GM19351 (cell line): ENCODE data around the gene SART3.
"Not testable (repeated sequence)": the region's sequence is repeated elsewhere in the genome, so short reads cannot be mapped to it uniquely, and the experiment has no call there.

Experiments used
- ATAC-seq: cut with Tn5 transposase; IDR thresholded peaks from one replicate; pipeline ENCODE4 v1.9.1; 2021; ENCODE audit warnings: mild to moderate bottlenecking, moderate library complexity; ENCODE audit not compliant: unreplicated experiment

Gene SART3

GRCh38 chr12:108582978-108583770, 22.2 kb upstream of the SART3 start:
- ATAC-seq, result no peak

DNA sequence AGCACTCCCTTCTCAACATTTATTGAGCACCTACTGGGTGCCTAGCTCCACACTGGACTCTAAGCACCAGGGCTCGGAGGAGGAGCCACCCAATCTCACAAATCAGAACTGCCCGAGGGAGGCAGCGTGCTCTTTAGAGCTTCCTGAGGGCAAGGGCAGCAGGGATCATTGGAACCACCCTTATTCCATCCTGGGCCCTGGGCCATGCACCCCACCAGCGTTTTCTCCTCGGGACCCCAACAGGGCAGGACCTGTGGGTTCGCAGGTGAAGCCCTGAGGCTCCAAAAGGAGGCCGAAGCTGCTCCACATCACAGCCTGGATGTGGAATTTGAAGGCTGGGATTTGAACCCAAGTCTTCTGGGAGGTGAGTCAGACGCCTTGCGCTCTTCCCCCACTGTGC, 21.5 kb upstream of the SART3 start:
- ATAC-seq, result no peak

GRCh38 chr12:108581311-108582227, 20.6 kb upstream of the SART3 start:
- ATAC-seq, result no peak

- ATAC-seq, result no peak
Observed at GRCh38 chr12:108580531-108580930, 19.6 kb upstream of the SART3 start.

- no peak for ATAC-seq
Observed at GRCh38 chr12:108578813-108579212, 17.8 kb upstream of the SART3 start.

DNA sequence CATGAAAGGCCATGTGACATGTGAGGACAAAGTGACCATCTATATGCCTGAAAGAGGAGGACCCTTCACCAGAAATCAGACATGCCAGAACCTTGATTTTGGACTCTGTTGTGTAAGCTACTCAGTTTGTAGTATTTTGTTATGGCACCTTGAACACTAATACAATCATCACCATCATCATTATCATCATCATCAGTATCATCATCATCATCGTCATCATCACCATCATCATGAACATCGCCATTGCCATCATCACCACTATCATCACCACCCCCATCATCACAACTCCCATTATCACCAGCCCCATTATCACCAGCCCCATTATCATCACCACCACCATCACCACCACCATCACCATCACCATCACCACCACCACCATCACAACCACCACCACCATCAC, 17.3 kb upstream of the SART3 start:
- ATAC-seq, result no peak

DNA sequence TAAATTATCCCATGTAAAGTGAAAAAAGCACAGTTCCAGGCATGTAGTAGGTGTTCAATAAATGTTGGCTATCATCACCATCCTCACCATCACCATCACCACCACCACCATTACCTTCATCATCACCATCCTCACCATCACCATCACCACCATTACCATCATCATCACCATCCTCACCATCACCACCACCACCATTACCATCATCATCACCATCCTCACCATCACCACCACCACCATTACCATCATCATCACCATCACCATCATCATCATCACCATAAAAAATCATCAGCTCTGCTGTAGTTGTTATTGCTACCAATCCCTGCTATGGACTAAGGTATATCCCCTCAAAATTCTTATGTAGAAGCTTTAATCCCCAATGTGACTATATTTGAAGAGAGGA, 16.5 kb upstream of the SART3 start:
- no peak for ATAC-seq

DNA sequence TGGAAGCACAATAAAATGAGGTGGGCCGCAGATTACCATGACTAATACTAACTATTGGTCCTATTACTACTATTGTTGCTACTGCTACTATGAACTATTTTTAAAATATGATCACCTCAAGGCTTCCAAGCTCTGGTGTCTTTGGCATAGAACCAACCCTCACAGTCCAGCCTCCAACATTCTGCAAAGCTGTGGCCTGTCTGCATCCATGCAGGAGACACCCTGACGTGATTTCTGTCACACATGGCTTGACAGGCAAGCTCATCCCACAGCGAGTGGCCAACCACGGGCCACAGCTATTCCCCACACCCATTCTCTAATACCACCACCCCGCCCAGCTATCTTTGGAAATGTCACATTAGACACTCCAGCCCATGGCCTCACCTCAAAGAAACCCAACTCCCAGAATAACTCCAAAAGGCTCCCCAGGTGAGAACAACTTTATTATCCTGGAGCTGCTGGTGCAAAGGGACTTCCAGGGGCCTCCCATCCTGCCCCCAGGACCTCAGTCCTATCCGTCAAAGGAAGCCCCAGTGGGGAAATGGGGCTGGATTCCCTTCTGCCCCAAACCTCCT, 15.8 kb upstream of the SART3 start:
- no peak for ATAC-seq

GRCh38 chr12:108575199-108575912, 14.4 kb upstream of the SART3 start:
- ATAC-seq, result no peak

DNA sequence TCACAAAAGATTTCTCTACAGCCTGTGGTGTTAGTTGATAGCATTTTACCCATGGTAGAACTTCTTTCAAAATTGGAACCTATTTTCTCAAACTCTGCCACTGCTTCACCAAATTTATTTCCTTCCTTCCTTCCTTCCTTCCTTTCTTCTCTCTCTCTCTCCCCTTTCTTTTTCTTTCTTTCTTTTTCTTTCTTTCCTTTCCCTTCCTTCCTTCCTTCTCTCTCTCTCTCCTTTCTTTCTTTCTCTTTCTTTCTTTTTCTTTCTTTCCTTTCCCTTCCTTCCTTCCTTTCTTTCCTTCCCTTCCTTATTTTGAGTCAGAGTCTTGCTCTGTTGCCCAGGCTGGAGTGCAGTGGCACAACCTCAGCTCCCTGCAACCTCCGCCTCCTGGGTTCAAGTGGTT, 13.3 kb upstream of the SART3 start:
- not testable (repeated sequence) for ATAC-seq

- no peak for ATAC-seq
Observed at GRCh38 chr12:108573317-108573716, 12.3 kb upstream of the SART3 start.

DNA sequence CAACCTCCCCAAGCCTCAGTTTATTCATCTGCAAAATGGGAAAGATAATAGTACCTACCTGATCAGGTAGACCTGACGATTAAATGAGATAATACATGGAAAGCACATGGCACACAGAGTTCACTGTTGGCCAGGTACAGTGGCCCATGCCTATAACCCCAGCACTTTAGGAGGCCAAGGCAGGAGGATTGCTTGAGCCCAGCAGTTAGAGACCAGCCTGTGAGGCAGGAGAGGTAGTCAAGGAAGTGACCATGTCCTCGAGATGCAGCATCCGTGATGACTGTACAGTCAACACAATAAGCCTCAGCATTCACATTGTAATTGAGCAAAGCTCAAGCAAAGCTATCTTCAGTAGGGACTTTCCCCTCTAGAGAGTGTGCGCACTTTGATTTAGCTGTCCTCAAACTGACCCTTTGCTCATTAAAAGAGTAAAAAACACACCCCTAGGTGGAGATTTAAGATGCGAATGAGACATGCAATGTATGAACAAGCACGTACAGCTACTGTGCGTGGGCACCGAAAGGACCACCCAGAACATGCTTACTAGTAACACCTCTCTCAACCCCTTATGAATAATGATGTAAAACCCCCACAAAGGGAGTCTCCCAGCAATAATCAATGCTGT, 11.3 kb upstream of the SART3 start:
- ATAC-seq, result no peak

DNA sequence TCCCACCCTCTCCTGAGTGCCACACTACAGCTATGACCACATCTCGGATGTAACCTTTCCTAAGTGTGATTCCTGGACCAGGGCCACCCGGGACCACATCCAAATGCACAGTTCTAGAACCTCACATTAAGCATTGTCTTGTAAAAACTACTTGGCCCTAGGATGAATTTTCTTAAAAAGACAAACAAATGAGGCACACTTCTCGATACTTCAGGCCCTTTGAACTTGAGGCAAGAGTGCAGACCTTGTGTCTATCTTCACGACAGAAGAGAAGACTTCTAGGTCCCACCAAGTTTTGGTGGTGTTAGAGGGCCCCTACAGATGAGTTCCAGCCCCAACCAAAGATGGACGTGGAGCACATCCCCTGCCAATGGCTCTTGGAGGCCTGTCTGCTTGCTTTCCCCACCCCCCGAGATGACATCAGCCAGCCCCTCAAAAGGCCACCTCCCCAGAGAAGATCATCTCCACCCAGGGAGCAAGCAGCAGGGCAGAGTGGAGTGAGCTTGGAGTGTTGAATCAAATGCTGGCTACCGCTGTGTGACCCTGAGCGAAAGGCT, 10.7 kb upstream of the SART3 start:
- no peak for ATAC-seq

DNA sequence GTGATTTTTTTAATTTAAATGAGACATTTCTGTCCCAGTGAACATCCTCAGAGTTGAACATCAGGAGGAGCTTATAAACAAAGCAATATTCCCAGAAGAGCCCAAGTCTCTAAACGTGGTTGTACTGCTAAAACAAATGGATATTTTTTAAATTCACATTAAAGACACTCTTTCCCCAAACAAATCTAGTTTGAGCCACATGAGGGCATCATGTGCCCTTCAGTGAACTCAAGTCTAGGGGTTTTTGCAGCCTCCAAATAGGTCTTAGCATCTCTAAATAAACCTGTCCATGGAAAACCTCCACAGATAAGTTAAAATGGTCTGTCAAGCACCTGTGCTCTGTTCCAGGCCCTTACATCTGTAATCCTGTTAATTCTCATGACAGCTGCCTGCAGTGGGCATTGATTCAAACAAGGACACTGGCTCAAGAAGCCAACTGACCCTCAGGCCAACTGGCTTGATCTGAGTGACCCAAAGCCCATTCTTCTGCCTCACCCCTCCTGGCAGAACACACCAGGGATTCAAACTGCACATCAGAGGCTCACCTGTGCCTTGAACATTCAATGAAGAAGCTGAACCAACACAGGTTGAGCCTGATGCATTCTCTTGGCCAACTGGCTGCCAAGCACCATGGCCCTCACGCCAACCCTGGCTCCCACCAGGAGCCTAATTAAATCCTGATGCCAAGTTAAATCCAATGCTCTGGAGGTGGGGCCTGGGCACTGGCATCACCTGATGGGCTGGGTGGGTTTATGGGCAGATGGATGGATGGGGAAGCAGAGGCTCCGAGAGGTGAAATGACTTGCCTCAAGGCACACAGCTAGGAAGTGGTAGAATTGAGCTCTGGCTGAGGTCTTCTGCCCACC, 10.0 kb upstream of the SART3 start:
- ATAC-seq, result no peak

DNA sequence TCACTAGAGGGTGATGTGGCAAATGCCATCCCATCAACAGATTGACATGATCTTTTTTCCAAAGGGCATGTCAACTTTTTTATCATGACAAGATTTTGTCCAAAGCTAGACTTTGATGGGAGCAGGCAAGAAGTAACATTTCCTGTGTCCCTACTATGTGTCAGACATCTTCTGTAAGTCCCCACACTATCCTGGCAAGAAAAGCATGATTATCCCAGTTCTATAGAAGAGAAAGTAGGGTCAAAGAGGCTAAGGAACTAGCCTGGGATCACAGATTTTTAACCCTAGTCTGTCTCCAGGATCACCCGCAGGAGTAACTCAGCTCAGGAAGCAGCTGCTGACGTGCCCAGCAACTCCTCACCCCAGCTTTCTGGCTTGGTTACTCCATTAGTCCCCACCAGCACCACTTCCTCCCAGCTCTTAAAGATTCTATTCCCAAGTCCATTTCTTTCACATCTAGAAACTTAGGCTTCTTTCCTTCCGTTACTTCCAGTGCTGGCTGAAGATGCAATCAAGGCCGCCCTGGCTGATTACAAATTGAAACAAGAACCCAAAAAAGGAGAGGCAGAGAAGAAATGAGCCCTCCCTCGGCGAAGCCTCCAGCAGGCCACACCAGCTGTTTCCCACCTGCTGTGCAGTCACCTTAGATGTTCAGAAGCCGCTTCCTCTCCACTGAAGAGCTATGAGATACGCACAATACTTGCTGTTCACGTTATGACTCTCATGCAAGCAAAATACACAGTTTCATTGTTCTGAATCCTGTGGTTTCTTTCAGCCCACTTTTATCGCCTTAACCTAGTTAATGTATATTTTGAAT, 7.6 kb upstream of the SART3 start:
- ATAC-seq, result peak; percentile 83

DNA sequence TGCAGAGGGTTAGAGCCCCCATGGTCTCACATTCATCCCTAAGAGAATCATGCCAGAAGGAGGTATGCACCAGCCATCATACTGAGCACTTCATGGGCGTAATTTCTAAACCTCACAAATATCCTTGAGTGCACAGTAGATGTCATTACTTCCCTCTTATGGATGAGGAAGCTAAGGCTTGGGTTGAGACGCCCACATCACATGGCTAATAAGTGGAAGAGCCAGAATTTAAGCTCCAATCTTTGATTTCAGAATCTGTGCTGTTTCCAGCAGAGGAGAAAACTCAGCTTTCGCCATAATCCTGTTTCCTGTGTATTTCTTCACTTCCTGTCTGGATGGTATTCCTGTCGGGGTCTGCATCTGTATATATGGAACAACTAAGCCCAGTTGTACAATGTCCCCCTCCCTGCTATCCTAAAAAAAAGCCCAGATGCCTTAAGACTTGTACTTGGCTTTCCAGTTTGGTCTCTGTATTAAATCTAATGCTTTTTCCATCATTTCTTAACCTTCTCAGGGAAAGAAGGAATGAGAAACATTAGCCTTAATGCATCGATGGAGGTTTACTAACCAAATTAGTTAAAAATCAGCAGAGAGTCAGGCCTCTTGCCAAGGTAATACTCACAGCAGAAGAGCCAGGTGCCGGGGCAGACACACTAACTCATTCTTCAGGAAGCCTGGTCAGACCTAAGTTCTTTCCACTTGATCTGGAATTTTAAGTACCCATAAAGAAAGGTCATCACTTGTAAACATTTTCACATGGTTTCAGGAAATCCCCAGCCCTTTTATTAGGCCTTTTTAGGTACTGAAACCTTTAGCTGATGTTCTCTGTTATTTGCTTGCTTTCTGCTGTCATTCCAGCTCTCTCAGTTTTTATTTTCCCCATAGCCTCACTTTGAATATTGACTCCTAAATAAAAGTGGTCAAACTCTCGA, 6.7 kb upstream of the SART3 start:
- ATAC-seq, result no peak

DNA sequence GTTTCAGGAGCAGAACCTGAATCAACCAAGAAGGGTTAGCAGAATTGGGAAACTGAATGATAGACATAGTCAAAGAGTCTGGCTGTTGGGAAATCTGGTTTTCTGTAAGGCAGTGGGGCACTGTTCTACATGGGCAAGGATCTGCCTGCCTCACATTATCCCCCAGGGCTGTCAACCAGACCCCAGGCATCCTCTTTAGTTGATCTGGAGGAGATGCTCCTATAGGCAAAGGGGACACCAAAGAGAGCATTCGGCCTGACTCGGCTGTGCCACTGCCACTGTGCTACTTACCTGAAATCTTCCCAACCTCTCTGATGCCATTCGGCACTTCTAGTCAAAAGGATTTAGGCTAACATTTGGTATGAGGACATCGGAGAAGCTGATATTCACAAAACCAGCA, 5.5 kb upstream of the SART3 start:
- no peak for ATAC-seq
